ENCODE results near the gene PBXIP1.

PBXIP1 gene

DNA sequence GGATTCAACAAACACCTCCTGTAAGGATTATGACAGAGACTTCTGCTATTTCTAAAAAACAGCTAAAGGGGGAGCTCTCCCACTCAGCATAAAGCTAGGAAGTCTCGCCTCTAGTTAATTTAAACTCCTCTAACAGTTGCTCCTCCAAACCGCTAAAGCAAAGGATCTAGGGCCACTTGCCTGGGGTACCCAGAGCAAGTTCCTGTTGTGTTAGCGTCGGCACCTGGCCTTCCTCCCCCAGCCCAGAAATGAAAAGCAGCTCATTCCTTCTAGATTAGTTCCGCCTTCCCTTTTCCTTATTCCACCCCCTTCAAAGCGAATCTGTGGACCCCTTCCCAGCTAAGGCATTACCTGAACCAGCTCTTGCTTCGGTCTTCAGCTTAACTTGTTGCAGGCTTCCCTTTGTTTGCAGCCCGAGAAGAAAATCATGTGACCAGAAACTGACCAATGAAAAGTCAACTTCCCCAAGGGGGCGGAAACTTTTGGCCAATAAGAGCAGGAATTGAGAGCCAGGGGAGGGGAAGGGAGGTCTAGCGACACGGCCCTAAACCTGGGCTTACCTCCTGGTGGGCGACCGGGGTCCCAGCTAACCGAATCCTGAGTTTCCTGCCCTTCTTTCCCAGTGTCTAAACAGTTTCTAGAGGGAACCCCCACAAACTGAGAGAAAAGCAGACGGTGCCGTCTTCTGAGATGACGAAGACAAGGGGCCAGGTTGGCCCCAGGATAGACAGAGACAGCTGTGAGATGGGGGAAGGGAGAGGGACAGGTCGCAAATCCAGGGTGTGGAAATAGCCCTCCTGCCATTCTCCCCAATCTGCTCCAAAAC is at the start of gene PBXIP1:
TSS of gene PBXIP1 (minus strand) at position 382 of the 826 bp plus-strand sequence. CDS start 2,378 bp downstream, outside the sequence.
- Mint-ChIP-seq H3K9me3 (no peaks in the 10 kb centered on the region), H3K4me3 (peak within 1 kb of the TSS; percentile 88), H3K4me1 (peaks cover 84% of the 10 kb centered on the region), H3K27me3 (no peaks in the 10 kb centered on the region), H3K27ac (peak within 1 kb of the TSS; percentile 93), H3K36me3 (peaks cover 41% of the 10 kb centered on the region)
- peak; percentile 89 for DNase-seq
- CTCF ChIA-PET: interaction anchor here (0.7 to 2.8 kb wide), 12 partner anchors 18 to 286 kb away, joined by 3 to 17 read pairs (median 4); partner anchors contain the start of gene CKS1B

DNA sequence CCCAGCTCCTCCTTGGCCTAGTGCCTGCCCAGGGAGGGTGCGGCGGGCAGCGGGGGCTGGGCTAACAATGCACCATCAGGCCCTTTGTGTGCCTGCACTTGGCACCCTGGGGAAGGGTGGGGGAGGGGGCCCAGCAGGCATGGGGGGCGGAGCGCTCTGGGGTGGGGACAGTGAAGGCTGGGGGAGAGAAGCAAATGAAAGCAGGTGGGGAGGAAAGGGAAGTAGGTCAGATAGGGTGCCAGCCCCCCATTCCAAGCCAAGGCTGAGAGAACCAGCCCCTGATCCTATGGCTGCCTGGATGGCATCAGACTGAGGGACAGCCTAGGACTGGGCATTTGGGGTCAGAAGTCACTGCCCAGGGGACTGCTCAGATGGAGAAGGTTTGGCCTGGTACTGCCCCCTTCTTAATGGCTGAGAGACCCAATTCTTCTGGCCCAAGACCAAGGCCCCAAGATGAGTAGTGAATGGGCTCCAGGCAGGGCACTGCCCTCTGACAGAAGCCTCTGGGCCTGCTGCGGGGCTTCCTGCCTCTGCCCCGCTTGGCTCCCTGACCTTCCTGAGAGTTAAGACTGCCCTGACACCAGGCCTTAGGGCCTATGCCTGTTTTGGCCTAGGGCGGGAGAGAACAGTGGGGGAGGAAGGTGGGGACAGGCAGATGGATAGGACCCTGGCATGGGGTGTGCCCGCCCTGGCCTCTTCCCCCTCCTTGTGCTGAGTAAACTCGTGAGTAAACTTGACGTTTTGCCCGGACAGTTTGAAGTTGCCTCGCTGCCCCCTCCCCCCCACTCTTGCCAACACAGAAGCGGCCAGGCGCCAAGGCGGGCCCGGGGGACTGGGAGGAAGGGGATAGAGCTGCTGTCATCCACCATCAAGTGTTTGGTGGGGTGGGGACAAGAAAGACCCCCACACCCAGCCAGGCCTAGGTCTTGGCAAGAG is 49.4 kb upstream of the PBXIP1 start:
- Mint-ChIP-seq H3K9me3 (no peaks in the 10 kb centered on the region), H3K36me3 (peaks cover 17% of the 10 kb centered on the region)

GRCh38 chr1:155004352-155005075 is 48.6 kb upstream of the PBXIP1 start:
- H3K4me1 Mint-ChIP-seq: peaks cover 58% of the 10 kb centered on the region
- CTCF ChIA-PET: interaction anchor here (1.0 to 4.3 kb wide), 3 partner anchors 9 to 81 kb away, joined by 4 to 17 read pairs (median 7); no protein-coding TSS in a partner anchor
- DNase-seq: no peak
- no peaks in the 10 kb centered on the region for H3K27me3 Mint-ChIP-seq
- peak overlapping the region; percentile 89 for H3K27ac Mint-ChIP-seq
- H3K9me3 Mint-ChIP-seq: no peaks in the 10 kb centered on the region
- peaks cover 10% of the 10 kb centered on the region for H3K36me3 Mint-ChIP-seq
- H3K4me3 Mint-ChIP-seq: peak overlapping the region; percentile 98

More for the DNA sequence above, 49.4 kb upstream of the PBXIP1 start:
- Mint-ChIP-seq H3K4me3 (peak overlapping the region; percentile 98), H3K27me3 (no peaks in the 10 kb centered on the region), H3K4me1 (peaks cover 55% of the 10 kb centered on the region), H3K27ac (peak overlapping the region; percentile 89)
- CTCF ChIA-PET: interaction anchor here (1.0 to 4.3 kb wide), 3 partner anchors 11 to 80 kb away, joined by 4 to 41 read pairs (median 17); no protein-coding TSS in a partner anchor
- DNase-seq: peak; percentile 50

GRCh38 chr1:155003766-155004351 is 48.0 kb upstream of the PBXIP1 start:
- peaks cover 62% of the 10 kb centered on the region for H3K4me1 Mint-ChIP-seq
- peak; percentile 53 for DNase-seq
- peak overlapping the region; percentile 98 for H3K4me3 Mint-ChIP-seq
- CTCF ChIA-PET: interaction anchor here (1.0 to 4.3 kb wide), 3 partner anchors 9 to 81 kb away, joined by 4 to 17 read pairs (median 7); no protein-coding TSS in a partner anchor
- peaks cover 7% of the 10 kb centered on the region for H3K36me3 Mint-ChIP-seq
- peak overlapping the region; percentile 93 for H3K27ac Mint-ChIP-seq
- H3K9me3 Mint-ChIP-seq: no peaks in the 10 kb centered on the region
- peaks cover 4% of the 10 kb centered on the region for H3K27me3 Mint-ChIP-seq

DNA sequence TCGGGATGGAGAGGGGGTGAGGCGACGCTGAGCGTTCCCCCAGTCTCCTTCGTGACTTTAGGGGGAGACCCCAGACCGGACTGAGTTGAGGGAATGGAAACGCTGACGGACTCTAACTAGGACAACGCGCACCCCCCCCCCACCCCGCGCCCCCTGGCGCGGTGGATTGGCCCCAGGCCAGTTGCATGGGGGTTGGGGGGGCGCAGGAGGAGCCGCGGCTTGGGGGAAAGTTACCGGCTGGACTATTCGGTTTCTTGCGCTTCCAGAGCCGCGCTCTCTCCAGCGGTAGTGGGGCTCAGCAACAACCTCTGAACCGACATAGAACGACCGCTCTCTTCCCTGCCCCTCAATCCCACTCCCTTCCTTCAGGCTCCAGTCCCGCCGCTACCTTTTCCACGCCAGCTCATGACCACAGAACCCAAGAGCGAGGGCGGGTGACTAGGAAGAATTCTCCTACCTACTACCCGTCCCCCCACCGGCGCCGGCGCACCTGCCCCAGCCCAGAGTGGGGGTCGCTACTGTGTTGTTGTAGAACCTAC is 47.4 kb upstream of the PBXIP1 start:
- DNase-seq: peak; percentile 41
- H3K4me3 Mint-ChIP-seq: peak overlapping the region; percentile 98
- no peaks in the 10 kb centered on the region for H3K9me3 Mint-ChIP-seq
- peaks cover 6% of the 10 kb centered on the region for H3K36me3 Mint-ChIP-seq
- CTCF ChIA-PET: interaction anchor here (1.9 to 4.3 kb wide), 2 partner anchors 10 to 14 kb away, joined by 7 to 17 read pairs; no protein-coding TSS in a partner anchor
- H3K27me3 Mint-ChIP-seq: peaks cover 4% of the 10 kb centered on the region
- peaks cover 63% of the 10 kb centered on the region for H3K4me1 Mint-ChIP-seq
- peak overlapping the region; percentile 93 for H3K27ac Mint-ChIP-seq

DNA sequence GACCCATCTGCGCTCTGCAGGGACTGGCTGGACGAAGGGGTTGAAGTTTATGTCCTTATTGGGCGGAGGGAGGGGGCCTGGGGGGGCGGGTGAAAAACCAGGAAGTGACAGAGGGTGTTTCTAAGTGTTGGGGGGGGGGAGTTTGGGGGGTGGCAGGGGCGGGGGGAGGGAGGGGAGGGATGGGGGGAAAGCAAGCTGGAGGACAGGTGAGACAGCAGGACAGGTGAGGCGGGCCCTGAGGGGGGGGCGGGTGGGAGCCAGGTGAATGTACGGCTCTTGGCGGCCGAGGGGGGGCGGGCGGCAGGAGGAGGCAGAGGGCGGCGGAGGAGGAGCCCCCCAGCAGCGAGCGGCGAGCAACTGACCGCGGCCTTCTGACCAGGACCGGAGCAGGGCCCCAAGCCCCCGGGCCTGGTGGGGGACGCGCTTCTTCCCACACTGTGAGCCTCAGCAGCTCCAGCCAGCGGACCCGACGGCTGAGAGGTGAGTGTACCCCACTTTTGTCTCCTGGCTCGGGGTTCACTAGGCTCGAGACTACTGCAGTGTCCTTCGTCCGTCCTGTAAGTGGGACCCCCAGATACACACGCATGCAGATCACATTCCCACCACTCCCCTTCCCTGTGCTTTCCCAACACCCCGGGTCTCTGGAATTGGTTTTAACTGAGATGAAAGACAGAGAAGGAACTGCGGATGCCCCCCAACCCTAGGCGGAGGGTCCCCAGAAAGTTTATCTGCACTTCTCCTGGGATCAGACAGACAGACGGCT is 46.7 kb upstream of the PBXIP1 start, which contains the start of gene ZBTB7B:
TSS of gene ZBTB7B (plus strand) at position 339 of the 763 bp plus-strand sequence. CDS start 11,859 bp downstream, outside the sequence.
- Mint-ChIP-seq H3K4me3 (peak within 1 kb of the TSS; percentile 98), H3K9me3 (no peaks in the 10 kb centered on the region), H3K4me1 (peaks cover 63% of the 10 kb centered on the region), H3K27me3 (peaks cover 4% of the 10 kb centered on the region), H3K36me3 (peaks cover 6% of the 10 kb centered on the region), H3K27ac (peak within 1 kb of the TSS; percentile 93)
- DNase-seq: peak; percentile 49
- CTCF ChIA-PET: interaction anchor here (1.5 to 4.3 kb wide), 3 partner anchors 11 to 14 kb away, joined by 4 to 17 read pairs (median 7); no protein-coding TSS in a partner anchor

DNA sequence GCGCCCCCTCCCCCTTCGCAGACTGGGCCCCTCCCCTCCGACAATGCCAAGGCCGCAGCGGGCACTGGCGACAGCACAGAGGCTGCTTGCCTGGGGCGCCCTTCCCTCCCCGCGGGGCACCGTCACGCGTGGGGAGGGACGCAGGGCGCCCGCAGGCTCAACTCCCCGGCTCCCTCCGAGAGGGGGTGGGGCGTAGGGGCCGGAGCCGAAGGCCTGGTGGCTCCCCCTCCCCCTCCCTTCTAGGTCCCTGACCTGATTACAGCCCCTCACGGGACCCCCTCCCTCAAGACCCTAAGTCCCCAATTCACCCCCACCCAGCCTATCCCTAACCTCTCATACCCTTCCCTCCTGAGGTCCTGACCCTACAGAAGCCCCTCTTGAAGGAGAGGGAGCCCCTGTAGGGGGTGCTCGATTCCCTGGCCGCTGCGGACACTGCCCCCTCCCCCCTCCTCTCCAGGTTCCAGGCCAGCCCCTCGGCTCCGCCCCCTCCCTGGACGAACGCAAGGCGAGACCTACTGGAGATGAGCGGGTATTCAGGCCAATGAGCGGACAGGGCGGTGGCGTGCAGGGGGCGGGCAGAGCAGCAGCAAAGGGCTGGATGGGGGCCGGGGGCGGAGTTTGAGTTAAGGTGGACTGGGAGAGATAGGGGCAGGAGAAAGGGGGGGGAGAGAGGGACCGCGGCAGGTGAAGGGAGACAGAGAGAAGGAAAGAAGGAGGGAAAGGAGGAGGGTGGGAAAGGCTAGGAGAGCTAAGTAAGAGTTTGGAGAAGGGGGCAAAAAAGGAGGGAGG is 46.0 kb upstream of the PBXIP1 start:
- CTCF ChIA-PET: interaction anchor here (1.0 to 4.7 kb wide), 5 partner anchors 11 to 47 kb away, joined by 3 to 17 read pairs (median 15); partner anchors contain the start of gene PBXIP1
- H3K27ac Mint-ChIP-seq: peak overlapping the region; percentile 95
- peaks cover 6% of the 10 kb centered on the region for H3K36me3 Mint-ChIP-seq
- peaks cover 4% of the 10 kb centered on the region for H3K27me3 Mint-ChIP-seq
- peaks cover 61% of the 10 kb centered on the region for H3K4me1 Mint-ChIP-seq
- H3K9me3 Mint-ChIP-seq: no peaks in the 10 kb centered on the region
- peak; percentile 100 for DNase-seq
- H3K4me3 Mint-ChIP-seq: peak overlapping the region; percentile 92

DNA sequence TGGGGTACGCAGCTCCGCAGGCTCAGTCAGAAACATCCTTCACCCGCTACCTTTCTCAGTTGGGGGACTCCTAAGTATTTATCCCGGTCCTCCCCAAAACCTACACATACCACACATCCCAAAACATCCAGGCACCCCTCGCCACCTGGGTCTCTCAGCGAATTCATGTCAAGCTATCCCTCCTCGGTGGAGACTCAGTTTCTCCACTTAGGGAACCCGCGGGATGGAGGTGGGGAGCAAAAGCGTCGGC is 45.5 kb upstream of the PBXIP1 start:
- Mint-ChIP-seq H3K36me3 (peaks cover 6% of the 10 kb centered on the region), H3K27ac (peak overlapping the region; percentile 95), H3K27me3 (peaks cover 4% of the 10 kb centered on the region), H3K9me3 (no peaks in the 10 kb centered on the region), H3K4me1 (peaks cover 57% of the 10 kb centered on the region), H3K4me3 (peak overlapping the region; percentile 92)
- DNase-seq: no peak
- CTCF ChIA-PET: interaction anchor here (1.0 to 4.7 kb wide), 5 partner anchors 11 to 46 kb away, joined by 3 to 17 read pairs (median 15); partner anchors contain the start of gene PBXIP1

GRCh38 chr1:155000726-155001424 is 45.0 kb upstream of the PBXIP1 start:
- Mint-ChIP-seq H3K27ac (peak overlapping the region; percentile 95), H3K27me3 (peaks cover 4% of the 10 kb centered on the region), H3K36me3 (peaks cover 6% of the 10 kb centered on the region), H3K4me1 (peaks cover 56% of the 10 kb centered on the region), H3K9me3 (no peaks in the 10 kb centered on the region), H3K4me3 (peak overlapping the region; percentile 92)
- CTCF ChIA-PET: interaction anchor here (1.0 to 8.8 kb wide), 12 partner anchors 11 to 441 kb away, joined by 3 to 72 read pairs (median 12); partner anchors contain the start of genes FLAD1, PBXIP1 and PYGO2
- DNase-seq: peak; percentile 90

DNA sequence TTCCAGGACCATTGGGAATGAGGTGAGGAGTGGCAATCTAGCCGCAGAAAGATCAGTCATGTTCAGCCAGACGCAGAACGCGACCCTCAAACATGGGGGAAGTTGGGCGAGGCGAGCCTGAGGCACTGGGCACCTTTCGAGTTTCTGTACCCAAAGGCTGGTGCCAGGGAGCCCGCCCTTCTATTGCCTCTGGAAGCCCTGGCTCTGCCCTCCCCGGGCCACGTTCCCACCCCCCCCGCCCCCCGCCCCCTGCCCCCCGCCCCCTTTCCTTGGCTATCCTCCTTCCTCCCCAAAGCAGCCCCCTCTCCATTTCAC is 44.5 kb upstream of the PBXIP1 start:
- peak overlapping the region; percentile 92 for H3K4me3 Mint-ChIP-seq
- CTCF ChIA-PET: interaction anchor here (1.0 to 8.8 kb wide), 10 partner anchors 11 to 441 kb away, joined by 3 to 72 read pairs (median 12); partner anchors contain the start of genes FLAD1, PBXIP1 and PYGO2
- peak; percentile 51 for DNase-seq

More for the DNA sequence above, 44.5 kb upstream of the PBXIP1 start:
- Mint-ChIP-seq H3K27ac (peak overlapping the region; percentile 95), H3K27me3 (peaks cover 4% of the 10 kb centered on the region), H3K9me3 (no peaks in the 10 kb centered on the region), H3K36me3 (peaks cover 6% of the 10 kb centered on the region), H3K4me1 (peaks cover 51% of the 10 kb centered on the region)
